Hepatocyte (in vitro differentiated cells): Measurements from ENCODE around the gene CLEC2B. TPM values are rescaled to one million over a fixed set of nuclear protein-coding genes. Genes with fewer than 3 reads are reported as not detected.

ENCODE experiments used
- DNase-seq: peaks from one replicate; pipeline ENCODE4 v3.0.0-alpha.2; 2016; ENCODE audit warnings: low spot score
- H2AFZ ChIP-seq: fragments of 200-600 bp; sonication (generic); 2 replicates; pipeline ENCODE4 v1.6.0; 2016; ENCODE audit warnings: antibody characterized with exemption, mild to moderate bottlenecking
- H3K27ac ChIP-seq: fragments of 200-600 bp; sonication (generic); 2 replicates; pipeline ENCODE4 v1.5.1; 2016; ENCODE audit warnings: mild to moderate bottlenecking
- H3K27me3 ChIP-seq: fragments of 200-600 bp; sonication (generic); 2 replicates; pipeline ENCODE4 v1.6.1; 2016
- H3K36me3 ChIP-seq: fragments of 200-600 bp; sonication (generic); replicated peaks from 2 replicates; pipeline ENCODE4 v1.5.1; 2016; ENCODE audit warnings: low read depth; ENCODE audit not compliant: insufficient read depth
- H3K4me1 ChIP-seq: fragments of 200-600 bp; sonication (generic); 2 replicates; pipeline ENCODE4 v1.5.1; 2016; ENCODE audit warnings: mild to moderate bottlenecking, moderate library complexity; ENCODE audit not compliant: insufficient read depth
- H3K4me2 ChIP-seq: fragments of 200-600 bp; sonication (generic); 2 replicates; pipeline ENCODE4 v1.6.0; 2016
- H3K4me3 ChIP-seq: fragments of 200-600 bp; sonication (generic); 2 replicates; pipeline ENCODE4 v1.5.1; 2016; ENCODE audit warnings: mild to moderate bottlenecking
- H3K79me2 ChIP-seq: fragments of 200-600 bp; sonication (generic); 2 replicates; pipeline ENCODE4 v1.6.0; 2017; ENCODE audit warnings: mild to moderate bottlenecking
- H3K9me2 ChIP-seq: fragments of 200-600 bp; sonication (generic); replicated peaks from 2 replicates; pipeline ENCODE4 v1.6.0; 2017; ENCODE audit warnings: mild to moderate bottlenecking; ENCODE audit not compliant: insufficient read depth
- H3K9me3 ChIP-seq: fragments of 200-600 bp; sonication (generic); 2 replicates; pipeline ENCODE4 v1.5.1; 2016; ENCODE audit warnings: low read depth, mild to moderate bottlenecking
- H4K20me1 ChIP-seq: fragments of 200-600 bp; sonication (generic); 2 replicates; pipeline ENCODE4 v1.6.0; 2016; ENCODE audit warnings: mild to moderate bottlenecking; ENCODE audit not compliant: insufficient read depth, poor library complexity, severe bottlenecking
- EZH2 ChIP-seq: fragments of 200-600 bp; sonication (generic); IDR thresholded peaks from 2 replicates; pipeline ENCODE4 v1.6.1; 2016; ENCODE audit warnings: antibody characterized with exemption, mild to moderate bottlenecking, borderline replicate concordance
- EZH2phosphoT487 ChIP-seq: fragments of 200-600 bp; sonication (generic); IDR thresholded peaks from one replicate; pipeline ENCODE4 v1.6.1; 2018; ENCODE audit warnings: antibody characterized with exemption, mild to moderate bottlenecking, low read depth, moderate library complexity; ENCODE audit not compliant: unreplicated experiment, severe bottlenecking
- WGBS: methylation state at CpG from one replicate; pipeline ENCODE4 v1.1.6; 2016; ENCODE audit warnings: low lambda C conversion rate; ENCODE audit errors: missing lambda C conversion rate; 5-methylcytosine and 5-hydroxymethylcytosine counted together
- polyA plus RNA-seq: library from polyadenylated mRNA; unstranded; fragments of >200 nt; fragmentation: Nextera tagmentation; extraction: Ambion mirVana; gene quantifications from 2 replicates; pipeline ENCODE4 v1.2.1, GENCODE V29; 2016
- total RNA-seq: library from RNA; depleted of rRNA; stranded (reverse); fragments of >200 nt; gene quantifications from 2 replicates; pipeline ENCODE4 v1.2.3, GENCODE V29; 2014
- TF ChIP-seq, protein P1 (sequence below): fragments of 200-600 bp; sonication (generic); IDR thresholded peaks from 2 replicates; pipeline ENCODE4 v1.5.1; 2016; ENCODE audit warnings: antibody characterized with exemption, mild to moderate bottlenecking; ENCODE audit not compliant: poor library complexity

The CLEC2B gene
- total and polyA plus RNA-seq, 2 experiments from 2014 or later, result 4.9 to 5.7 TPM

DNA sequence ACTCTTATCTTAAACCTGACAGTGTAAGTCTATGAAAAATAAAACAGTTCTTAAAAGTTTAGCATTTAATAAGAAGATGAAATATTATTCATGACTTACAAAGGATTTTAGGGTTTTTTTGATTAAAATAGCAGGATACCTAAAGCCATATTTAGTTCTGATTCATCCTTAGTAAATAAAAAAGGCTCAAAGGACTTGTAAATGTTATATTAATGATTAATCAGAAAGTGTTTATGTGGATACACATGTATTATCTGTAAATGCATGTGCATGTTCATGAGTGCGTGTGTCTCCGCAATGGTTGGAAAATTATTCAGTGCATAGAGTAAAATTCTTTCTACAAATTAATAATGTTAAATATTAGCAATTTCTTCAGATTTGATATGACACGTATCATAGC is 37.4 kb downstream of the CLEC2B start:
- Histone ChIP-seq H3K9me3 (no peaks in the 10 kb centered on the region), H3K79me2 (no peaks in the 10 kb centered on the region), H4K20me1 (no peaks in the 10 kb centered on the region), H3K27ac (no peak overlapping the region), H3K9me2 (no peaks in the 10 kb centered on the region), H3K27me3 (no peaks in the 10 kb centered on the region), H3K4me1 (no peaks in the 10 kb centered on the region), H2AFZ (no peak overlapping the region), H3K4me3 (no peak overlapping the region), H3K36me3 (no peaks in the 10 kb centered on the region), H3K4me2 (no peak overlapping the region)
- WGBS, result 85% methylated on average over 3 of the region's 3 CpGs
- TF ChIP-seq, protein P1, sequence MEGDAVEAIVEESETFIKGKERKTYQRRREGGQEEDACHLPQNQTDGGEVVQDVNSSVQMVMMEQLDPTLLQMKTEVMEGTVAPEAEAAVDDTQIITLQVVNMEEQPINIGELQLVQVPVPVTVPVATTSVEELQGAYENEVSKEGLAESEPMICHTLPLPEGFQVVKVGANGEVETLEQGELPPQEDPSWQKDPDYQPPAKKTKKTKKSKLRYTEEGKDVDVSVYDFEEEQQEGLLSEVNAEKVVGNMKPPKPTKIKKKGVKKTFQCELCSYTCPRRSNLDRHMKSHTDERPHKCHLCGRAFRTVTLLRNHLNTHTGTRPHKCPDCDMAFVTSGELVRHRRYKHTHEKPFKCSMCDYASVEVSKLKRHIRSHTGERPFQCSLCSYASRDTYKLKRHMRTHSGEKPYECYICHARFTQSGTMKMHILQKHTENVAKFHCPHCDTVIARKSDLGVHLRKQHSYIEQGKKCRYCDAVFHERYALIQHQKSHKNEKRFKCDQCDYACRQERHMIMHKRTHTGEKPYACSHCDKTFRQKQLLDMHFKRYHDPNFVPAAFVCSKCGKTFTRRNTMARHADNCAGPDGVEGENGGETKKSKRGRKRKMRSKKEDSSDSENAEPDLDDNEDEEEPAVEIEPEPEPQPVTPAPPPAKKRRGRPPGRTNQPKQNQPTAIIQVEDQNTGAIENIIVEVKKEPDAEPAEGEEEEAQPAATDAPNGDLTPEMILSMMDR, result no peak
- TF ChIP-seq EZH2 (no peak), EZH2phosphoT487 (no peak)
- no peak for DNase-seq

DNA sequence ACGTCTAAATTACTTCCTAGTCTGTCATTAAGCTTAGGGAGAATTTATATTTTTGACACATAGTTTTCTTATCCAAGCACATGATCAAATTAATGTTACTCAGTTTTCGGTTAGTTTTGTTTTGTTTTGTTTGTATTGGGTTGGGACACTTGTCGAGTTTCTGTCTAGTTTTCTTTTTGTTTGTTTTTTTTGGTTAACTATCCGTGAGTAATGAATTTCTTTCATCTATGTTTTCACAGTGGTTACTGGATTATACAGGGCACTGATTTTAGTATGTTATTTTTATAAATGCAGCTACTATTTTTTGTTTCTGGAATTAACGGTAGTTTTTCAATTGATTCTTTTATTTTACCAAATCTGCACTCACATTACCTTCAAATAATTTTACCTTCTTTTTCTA is 39.2 kb downstream of the CLEC2B start:
- H3K27me3 ChIP-seq, result no peaks in the 10 kb centered on the region
- no peaks in the 10 kb centered on the region for H4K20me1 ChIP-seq
- H3K9me2 ChIP-seq, result no peaks in the 10 kb centered on the region
- TF ChIP-seq EZH2phosphoT487 (no peak), EZH2 (no peak)
- TF ChIP-seq, protein P1, result no peak
- H3K9me3 ChIP-seq, result no peaks in the 10 kb centered on the region
- H3K4me1 ChIP-seq, result no peaks in the 10 kb centered on the region
- 91% methylated on average over 5 of the region's 5 CpGs for WGBS
- H3K36me3 ChIP-seq, result no peaks in the 10 kb centered on the region
- no peaks in the 10 kb centered on the region for H3K79me2 ChIP-seq
- no peak overlapping the region for H3K4me2 ChIP-seq
- no peak for DNase-seq
- H3K27ac ChIP-seq, result no peak overlapping the region
- no peak overlapping the region for H2AFZ ChIP-seq
- no peak overlapping the region for H3K4me3 ChIP-seq

DNA sequence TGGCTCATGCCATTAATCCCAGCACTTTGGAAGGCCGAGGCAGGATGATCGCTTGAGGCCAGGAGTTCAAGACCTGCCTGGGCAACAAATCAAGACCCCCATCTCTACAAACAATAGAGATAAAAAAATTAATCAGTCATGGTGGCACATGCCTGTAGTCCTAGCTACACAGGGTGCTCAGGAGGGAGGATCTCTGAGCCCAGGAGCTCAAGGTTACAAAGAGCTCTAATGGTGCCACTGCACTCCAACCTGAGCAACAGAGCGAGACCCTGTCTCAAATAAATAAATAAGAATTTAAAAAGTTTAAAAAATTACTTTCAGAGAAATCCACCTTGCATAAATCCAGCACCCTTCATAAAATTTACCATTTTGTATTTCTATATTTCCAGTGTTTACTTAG is 39.7 kb downstream of the CLEC2B start:
- no peaks in the 10 kb centered on the region for H3K27me3 ChIP-seq
- H3K4me1 ChIP-seq, result no peaks in the 10 kb centered on the region
- H3K9me3 ChIP-seq, result no peaks in the 10 kb centered on the region
- WGBS, result 93% methylated on average over 3 of the region's 3 CpGs
- H3K4me2 ChIP-seq, result no peak overlapping the region
- H2AFZ ChIP-seq, result no peak overlapping the region
- no peak overlapping the region for H3K4me3 ChIP-seq
- H3K9me2 ChIP-seq, result no peaks in the 10 kb centered on the region
- no peaks in the 10 kb centered on the region for H3K36me3 ChIP-seq
- H3K79me2 ChIP-seq, result no peaks in the 10 kb centered on the region
- no peak overlapping the region for H3K27ac ChIP-seq
- H4K20me1 ChIP-seq, result no peaks in the 10 kb centered on the region
- no peak for DNase-seq
- TF ChIP-seq EZH2phosphoT487 (no peak), EZH2 (no peak)
- TF ChIP-seq, protein P1, result no peak

DNA sequence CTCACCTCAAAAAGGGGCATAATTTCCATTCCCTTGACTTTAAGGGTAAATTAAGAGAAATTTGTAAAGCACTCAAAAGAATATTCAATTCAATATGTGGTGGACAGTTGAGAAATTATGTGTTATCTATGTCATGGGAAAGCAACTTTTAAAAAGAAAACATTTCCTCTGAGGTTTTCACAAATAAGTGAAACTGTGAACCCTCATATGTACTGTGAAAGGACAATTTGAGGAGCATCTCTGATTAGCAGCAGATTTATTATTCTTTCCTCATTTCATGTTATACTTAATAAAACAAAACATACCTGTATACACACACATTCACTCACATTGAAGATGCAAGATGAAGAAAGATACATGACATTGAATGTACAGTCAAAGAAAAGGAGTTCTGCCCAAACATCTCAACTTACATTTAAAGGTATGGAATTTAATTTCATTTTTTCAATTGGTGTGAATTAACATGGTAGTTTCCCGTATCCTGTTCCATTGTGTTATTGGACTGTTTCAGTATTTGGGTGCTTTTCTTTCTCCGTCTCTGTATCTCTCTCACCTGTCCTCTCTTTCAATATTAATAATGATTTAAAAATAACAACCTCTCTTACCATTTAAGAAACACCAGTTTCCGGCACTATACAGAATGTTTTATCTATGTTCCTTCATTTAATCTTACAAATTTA is 41.8 kb downstream of the CLEC2B start, which contains the start of gene KLRF1:
Gene KLRF1 (plus strand): TSS at position 273 of the 680 bp plus-strand sequence. CDS start 64 bp downstream, at position 337.
- Histone ChIP-seq H3K4me1 (no peaks in the 10 kb centered on the region), H3K36me3 (no peaks in the 10 kb centered on the region), H3K4me3 (no peak within 1 kb of the TSS), H3K27me3 (no peaks in the 10 kb centered on the region), H3K79me2 (no peaks in the 10 kb centered on the region), H4K20me1 (no peaks in the 10 kb centered on the region), H3K4me2 (no peak within 1 kb of the TSS), H3K9me3 (no peaks in the 10 kb centered on the region), H3K27ac (no peak within 1 kb of the TSS), H2AFZ (no peak within 1 kb of the TSS), H3K9me2 (no peaks in the 10 kb centered on the region)
- TF ChIP-seq, protein P1, result no peak
- TF ChIP-seq EZH2 (no peak), EZH2phosphoT487 (no peak)
- WGBS, result 99% methylated on average over 3 of the region's 3 CpGs
- no peak for DNase-seq
